ENCODE measurements around the gene ZNF277.

GRCh38 chr7:112226701-112227276 lies 20.3 kb downstream of the ZNF277 start:
- TF ChIP-seq KDM1A (IDR thresholded peaks at IDR 0.05; ENCODE audit: borderline replicate concordance) (no peak), TCF3 (IDR thresholded peaks at IDR 0.05; ENCODE audit: borderline replicate concordance, insufficient read depth, low read depth, low read length) (no peak), ATF7 (IDR thresholded peaks at IDR 0.05; ENCODE audit: low read depth) (no peak), EZH2 (IDR thresholded peaks at IDR 0.05; ENCODE audit: borderline replicate concordance, control insufficient read depth, low read depth, low read length) (no peak), MXI1 (IDR thresholded peaks at IDR 0.05; ENCODE audit: low read depth, low read length) (no peak), SREBF2 (IDR thresholded peaks at IDR 0.05; ENCODE audit: low read length) (no peak), ZSCAN29 (IDR thresholded peaks at IDR 0.05) (no peak), FOS (IDR thresholded peaks at IDR 0.05; ENCODE audit: borderline replicate concordance, extremely low read depth, insufficient read length) (no peak), RCOR1 (conservative IDR thresholded peaks at IDR 0.05; ENCODE audit: low read depth, low read length) (no peak), CTCF (IDR thresholded peaks at IDR 0.05 in 2 of 3, conservative IDR thresholded peaks at IDR 0.05 in 1 of 3; ENCODE audit: control insufficient read depth in 2 of 3, extremely low read depth in 1 of 3, insufficient read depth in 1 of 3, low read depth in 3 of 3, low read length in 3 of 3) (no peak), RAD21 (IDR thresholded peaks at IDR 0.05; ENCODE audit: insufficient read depth, low read depth, low read length) (no peak), SP1 (IDR thresholded peaks at IDR 0.05; ENCODE audit: low read depth, low read length) (no peak)
- TF ChIP-seq, protein P1, sequence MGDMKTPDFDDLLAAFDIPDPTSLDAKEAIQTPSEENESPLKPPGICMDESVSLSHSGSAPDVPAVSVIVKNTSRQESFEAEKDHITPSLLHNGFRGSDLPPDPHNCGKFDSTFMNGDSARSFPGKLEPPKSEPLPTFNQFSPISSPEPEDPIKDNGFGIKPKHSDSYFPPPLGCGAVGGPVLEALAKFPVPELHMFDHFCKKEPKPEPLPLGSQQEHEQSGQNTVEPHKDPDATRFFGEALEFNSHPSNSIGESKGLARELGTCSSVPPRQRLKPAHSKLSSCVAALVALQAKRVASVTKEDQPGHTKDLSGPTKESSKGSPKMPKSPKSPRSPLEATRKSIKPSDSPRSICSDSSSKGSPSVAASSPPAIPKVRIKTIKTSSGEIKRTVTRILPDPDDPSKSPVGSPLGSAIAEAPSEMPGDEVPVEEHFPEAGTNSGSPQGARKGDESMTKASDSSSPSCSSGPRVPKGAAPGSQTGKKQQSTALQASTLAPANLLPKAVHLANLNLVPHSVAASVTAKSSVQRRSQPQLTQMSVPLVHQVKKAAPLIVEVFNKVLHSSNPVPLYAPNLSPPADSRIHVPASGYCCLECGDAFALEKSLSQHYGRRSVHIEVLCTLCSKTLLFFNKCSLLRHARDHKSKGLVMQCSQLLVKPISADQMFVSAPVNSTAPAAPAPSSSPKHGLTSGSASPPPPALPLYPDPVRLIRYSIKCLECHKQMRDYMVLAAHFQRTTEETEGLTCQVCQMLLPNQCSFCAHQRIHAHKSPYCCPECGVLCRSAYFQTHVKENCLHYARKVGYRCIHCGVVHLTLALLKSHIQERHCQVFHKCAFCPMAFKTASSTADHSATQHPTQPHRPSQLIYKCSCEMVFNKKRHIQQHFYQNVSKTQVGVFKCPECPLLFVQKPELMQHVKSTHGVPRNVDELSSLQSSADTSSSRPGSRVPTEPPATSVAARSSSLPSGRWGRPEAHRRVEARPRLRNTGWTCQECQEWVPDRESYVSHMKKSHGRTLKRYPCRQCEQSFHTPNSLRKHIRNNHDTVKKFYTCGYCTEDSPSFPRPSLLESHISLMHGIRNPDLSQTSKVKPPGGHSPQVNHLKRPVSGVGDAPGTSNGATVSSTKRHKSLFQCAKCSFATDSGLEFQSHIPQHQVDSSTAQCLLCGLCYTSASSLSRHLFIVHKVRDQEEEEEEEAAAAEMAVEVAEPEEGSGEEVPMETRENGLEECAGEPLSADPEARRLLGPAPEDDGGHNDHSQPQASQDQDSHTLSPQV (IDR thresholded peaks at IDR 0.05), result no peak
